ENCODE results near the gene FBXL7.
A peak's percentile ranks its signal among the peaks of the same experiment; 100 is the strongest.

FBXL7 gene

DNA sequence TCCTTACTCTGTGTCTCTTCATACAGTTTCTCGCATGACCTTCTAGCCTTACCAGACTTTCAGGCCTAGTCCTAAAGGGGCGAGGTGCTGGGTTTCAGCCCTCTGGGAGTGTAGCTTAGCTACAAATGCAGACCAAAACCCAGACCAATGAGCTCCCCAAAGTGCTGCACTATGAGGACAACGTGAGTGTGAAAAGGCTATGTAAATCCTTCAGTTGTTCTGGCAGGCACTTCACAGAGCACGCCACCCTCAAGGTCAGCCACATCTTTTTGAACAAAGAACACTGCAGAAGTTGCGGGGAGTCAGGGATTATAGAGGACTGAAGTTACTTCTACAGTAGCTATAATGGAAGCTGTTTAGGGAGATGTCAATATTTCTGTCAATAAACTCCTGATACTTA lies 377.9 kb downstream of the FBXL7 start:
- no peak overlapping the region for H3K4me3 ChIP-seq (ENCODE audit: low read depth, low read length)
- DNase-seq (ENCODE audit: low read depth) = no peak
- TF ChIP-seq, protein P1, sequence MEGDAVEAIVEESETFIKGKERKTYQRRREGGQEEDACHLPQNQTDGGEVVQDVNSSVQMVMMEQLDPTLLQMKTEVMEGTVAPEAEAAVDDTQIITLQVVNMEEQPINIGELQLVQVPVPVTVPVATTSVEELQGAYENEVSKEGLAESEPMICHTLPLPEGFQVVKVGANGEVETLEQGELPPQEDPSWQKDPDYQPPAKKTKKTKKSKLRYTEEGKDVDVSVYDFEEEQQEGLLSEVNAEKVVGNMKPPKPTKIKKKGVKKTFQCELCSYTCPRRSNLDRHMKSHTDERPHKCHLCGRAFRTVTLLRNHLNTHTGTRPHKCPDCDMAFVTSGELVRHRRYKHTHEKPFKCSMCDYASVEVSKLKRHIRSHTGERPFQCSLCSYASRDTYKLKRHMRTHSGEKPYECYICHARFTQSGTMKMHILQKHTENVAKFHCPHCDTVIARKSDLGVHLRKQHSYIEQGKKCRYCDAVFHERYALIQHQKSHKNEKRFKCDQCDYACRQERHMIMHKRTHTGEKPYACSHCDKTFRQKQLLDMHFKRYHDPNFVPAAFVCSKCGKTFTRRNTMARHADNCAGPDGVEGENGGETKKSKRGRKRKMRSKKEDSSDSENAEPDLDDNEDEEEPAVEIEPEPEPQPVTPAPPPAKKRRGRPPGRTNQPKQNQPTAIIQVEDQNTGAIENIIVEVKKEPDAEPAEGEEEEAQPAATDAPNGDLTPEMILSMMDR (conservative IDR thresholded peaks at IDR 0.05; ENCODE audit: low read depth, low read length) = no peak

DNA sequence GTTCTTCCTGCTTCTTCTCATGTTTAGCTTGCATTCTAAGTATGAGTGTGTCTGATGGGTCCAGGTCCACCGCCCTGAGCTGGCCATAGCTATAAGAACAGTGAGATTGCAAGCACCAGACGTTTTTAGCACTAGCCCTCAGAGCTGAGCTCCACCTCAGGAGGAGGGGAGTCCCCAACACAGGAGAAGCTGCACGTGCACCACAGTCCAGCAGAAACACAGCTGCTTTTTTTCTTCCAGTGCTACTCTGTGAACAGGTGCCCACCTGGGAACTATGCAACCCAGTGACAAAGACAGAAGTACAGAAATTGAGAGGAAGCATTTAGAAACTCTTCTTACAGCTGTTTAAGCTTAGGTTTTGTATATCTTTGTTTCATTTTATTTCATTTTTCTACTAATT lies 380.2 kb downstream of the FBXL7 start:
- DNase-seq (ENCODE audit: low read depth) = no peak
- no peak overlapping the region for H3K4me3 ChIP-seq (ENCODE audit: low read depth, low read length)
- TF ChIP-seq, protein P1 (conservative IDR thresholded peaks at IDR 0.05; ENCODE audit: low read depth, low read length) = no peak

DNA sequence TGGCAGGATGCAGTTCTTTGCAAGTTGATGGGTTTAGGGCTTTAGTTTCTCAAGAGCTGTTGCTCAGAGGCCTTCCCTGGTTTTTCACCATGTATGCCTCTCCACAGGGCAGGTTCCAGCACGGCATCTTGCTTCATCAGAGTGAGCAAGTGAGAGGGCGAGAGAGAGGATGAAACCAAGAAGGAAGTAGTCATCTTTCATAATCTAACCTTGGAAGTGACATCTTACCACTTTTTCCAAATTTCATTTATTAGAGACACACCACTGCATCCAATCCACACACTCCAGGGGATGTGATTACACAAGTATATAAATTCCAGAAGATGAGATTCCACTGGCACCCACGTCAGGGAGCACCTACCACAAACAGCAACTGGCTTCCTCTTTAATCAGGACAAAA lies 385.2 kb downstream of the FBXL7 start:
- no peak overlapping the region for H3K4me3 ChIP-seq (ENCODE audit: low read depth, low read length)
- TF ChIP-seq, protein P1 (conservative IDR thresholded peaks at IDR 0.05; ENCODE audit: low read depth, low read length) = no peak
- peak; percentile 82 for DNase-seq (ENCODE audit: low read depth)

DNA sequence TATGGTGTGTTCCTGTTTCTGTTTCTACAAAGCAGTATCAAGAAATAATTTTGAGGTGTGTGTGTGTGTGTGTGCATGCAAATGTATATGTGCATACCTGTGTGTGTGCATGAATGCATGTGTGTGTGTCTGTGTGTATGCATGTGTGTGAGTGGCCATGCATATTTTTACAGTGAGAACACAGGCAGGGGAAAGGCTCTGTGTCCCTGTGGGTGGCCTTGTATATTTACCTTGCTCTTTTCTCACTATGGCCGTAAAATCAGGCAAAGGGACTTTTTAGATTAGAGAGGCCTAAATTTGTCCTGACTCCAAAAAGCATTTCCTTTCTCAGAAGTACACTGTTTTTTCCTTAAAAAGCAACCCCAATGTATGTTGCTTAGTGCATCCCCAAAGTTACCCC lies 386.2 kb downstream of the FBXL7 start:
- DNase-seq (ENCODE audit: low read depth) = no peak
- TF ChIP-seq, protein P1 (conservative IDR thresholded peaks at IDR 0.05; ENCODE audit: low read depth, low read length) = no peak
- H3K4me3 ChIP-seq (ENCODE audit: low read depth, low read length) = no peak overlapping the region

DNA sequence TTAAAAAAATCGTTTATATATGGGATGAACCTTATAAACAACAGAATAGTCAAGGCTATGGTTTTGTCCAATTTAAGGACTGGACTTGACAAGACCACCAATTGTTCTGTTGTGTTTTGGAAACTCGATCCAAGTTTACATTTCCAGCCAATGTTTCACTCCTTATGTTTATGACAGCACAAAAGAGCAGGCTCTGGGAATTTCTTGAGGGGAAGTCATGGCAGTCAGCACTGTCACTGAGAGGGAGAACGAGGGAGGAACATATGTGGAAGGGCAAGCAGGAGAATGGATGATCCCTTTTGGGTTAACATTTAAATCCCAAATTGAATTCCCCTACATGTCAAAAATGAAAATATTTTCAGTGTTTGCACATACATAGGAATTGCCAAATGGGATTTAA lies 387.1 kb downstream of the FBXL7 start:
- H3K4me3 ChIP-seq (ENCODE audit: low read depth, low read length) = no peak overlapping the region
- TF ChIP-seq, protein P1 (conservative IDR thresholded peaks at IDR 0.05; ENCODE audit: low read depth, low read length) = no peak
- no peak for DNase-seq (ENCODE audit: low read depth)

DNA sequence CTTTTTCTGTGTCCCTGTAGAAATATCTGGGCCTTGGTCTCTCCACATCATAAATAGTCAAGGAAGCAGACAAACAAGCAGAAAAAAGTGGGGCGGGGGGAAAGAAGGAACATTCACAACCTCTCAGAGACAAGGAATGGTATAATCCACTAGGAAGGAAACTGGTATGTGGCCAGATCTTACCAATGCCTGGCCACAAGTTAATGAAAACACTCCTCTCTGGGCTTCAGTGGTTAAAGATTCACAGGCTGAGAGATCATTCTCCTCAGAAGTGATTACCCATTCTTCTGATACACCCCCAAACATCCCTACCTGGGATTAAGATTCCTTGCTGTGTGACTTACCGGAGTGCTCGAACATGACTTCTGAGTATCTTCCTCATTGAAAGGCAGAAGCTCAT lies 389.0 kb downstream of the FBXL7 start:
- DNase-seq (ENCODE audit: low read depth) = no peak
- TF ChIP-seq, protein P1 (conservative IDR thresholded peaks at IDR 0.05; ENCODE audit: low read depth, low read length) = no peak
- no peak overlapping the region for H3K4me3 ChIP-seq (ENCODE audit: low read depth, low read length)

DNA sequence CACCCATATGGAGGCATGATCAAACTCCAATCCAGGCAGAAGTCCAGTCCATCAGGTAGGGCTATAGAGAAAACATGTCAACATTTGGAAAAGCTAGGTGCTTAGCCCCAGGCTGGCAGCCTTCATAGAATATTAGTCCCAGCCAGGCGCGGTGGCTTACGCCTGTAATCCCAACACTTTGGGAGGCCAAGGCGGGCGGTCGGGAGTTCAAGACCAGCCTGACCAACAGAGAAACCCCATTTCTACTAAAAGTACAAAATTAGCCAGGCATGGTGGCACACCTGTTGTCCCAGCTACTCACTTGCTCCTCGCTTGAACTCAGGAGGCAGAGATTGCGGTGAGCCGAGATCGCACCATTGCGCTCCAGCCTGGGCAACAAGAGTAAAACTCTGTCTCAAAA lies 393.9 kb downstream of the FBXL7 start:
- DNase-seq (ENCODE audit: low read depth) = no peak
- TF ChIP-seq, protein P1 (conservative IDR thresholded peaks at IDR 0.05; ENCODE audit: low read depth, low read length) = no peak
- no peak overlapping the region for H3K4me3 ChIP-seq (ENCODE audit: low read depth, low read length)
